IMR-90 (cell line): ENCODE data around the gene HMG20A. TPM values are rescaled to one million over a fixed set of nuclear protein-coding genes. Genes with fewer than 3 reads are reported as not detected.

Experiments
- ATAC-seq: fragments of 200-7000 bp; cut with Tn5 transposase; 2 replicates; pipeline ENCODE4 v1.9.1; 2020; ENCODE audit warnings: low read depth, mild to moderate bottlenecking, moderate library complexity
- BruUV-seq: library from RNA; stranded (reverse); fragments of 400-500 nt; replicated peaks from 2 replicates; lab custom pipeline; 2021; lab: Mats Ljungman, UMichigan
- CTCF ChIA-PET: fragments of 300-600 bp; formaldehyde crosslinking; extraction: SDS; loops from one replicate; lab custom pipeline; 2021; ENCODE audit warnings: antibody characterized with exemption; lab: Yijun Ruan, JAX
- POLR2A ChIA-PET: fragments of 300-600 bp; sonication (Branson Sonifier 250); formaldehyde crosslinking; loops from one replicate; lab custom pipeline; 2022; ENCODE audit warnings: antibody characterized with exemption; ENCODE audit not compliant: unreplicated experiment; lab: Charles Lee
- DNase-seq: peaks from one replicate; pipeline ENCODE4 v3.0.0; 2013
- H2AFZ ChIP-seq: replicated peaks from 2 replicates; pipeline ENCODE3; 2013; ENCODE audit warnings: low read length, mild to moderate bottlenecking; ENCODE audit not compliant: poor library complexity
- H2AK5ac ChIP-seq: 2 replicates; pipeline ENCODE4 v1.6.1; 2013; ENCODE audit warnings: low read depth, low read length, inconsistent platforms
- H2AK9ac ChIP-seq: replicated peaks from 2 replicates; pipeline ENCODE3; 2013; ENCODE audit warnings: mild to moderate bottlenecking, low read depth, low read length, moderate library complexity; ENCODE audit not compliant: poor library complexity
- H2BK120ac ChIP-seq: 2 replicates; pipeline ENCODE4 v1.6.1; 2013; ENCODE audit warnings: low read depth, low read length, inconsistent platforms
- H2BK15ac ChIP-seq: 3 replicates; pipeline ENCODE4 v1.6.1; 2013; ENCODE audit warnings: low read depth, low read length, inconsistent platforms
- H2BK20ac ChIP-seq: 2 replicates; pipeline ENCODE4 v1.6.1; 2013; ENCODE audit warnings: low read depth, mild to moderate bottlenecking, inconsistent platforms, low read length, moderate library complexity
- H2BK5ac ChIP-seq: 2 replicates; pipeline ENCODE4 v1.6.1; 2013; ENCODE audit warnings: mild to moderate bottlenecking, low read depth, low read length, inconsistent platforms; ENCODE audit not compliant: poor library complexity, severe bottlenecking
- H3K14ac ChIP-seq: replicated peaks from 2 replicates; pipeline ENCODE4 v1.6.1; 2013; ENCODE audit warnings: low read depth, low read length, inconsistent platforms
- H3K18ac ChIP-seq: 2 replicates; pipeline ENCODE4 v1.6.1; 2013; ENCODE audit warnings: low read depth, low read length, control low read depth
- H3K23ac ChIP-seq: 2 replicates; pipeline ENCODE4 v1.6.1; 2013; ENCODE audit warnings: low read depth, low read length, inconsistent platforms
- H3K27ac ChIP-seq: 2 replicates; pipeline ENCODE4 v1.5.1; 2013; ENCODE audit warnings: mild to moderate bottlenecking, control low read depth, low read length; ENCODE audit not compliant: insufficient read depth
- H3K27me3 ChIP-seq: 2 replicates; pipeline ENCODE4 v1.6.1; 2013; ENCODE audit warnings: low read length; ENCODE audit not compliant: control insufficient read depth, insufficient read depth
- H3K36me3 ChIP-seq: 2 replicates; pipeline ENCODE4 v1.6.1; 2013; ENCODE audit warnings: low read length, mixed read lengths; ENCODE audit not compliant: control insufficient read depth, insufficient read depth
- H3K4ac ChIP-seq: 2 replicates; pipeline ENCODE4 v1.6.1; 2013; ENCODE audit warnings: low read depth, low read length, inconsistent platforms
- H3K4me1 ChIP-seq: 2 replicates; pipeline ENCODE4 v1.6.1; 2013; ENCODE audit warnings: low read length, mixed read lengths; ENCODE audit not compliant: control insufficient read depth, insufficient read depth
- H3K4me2 ChIP-seq: 2 replicates; pipeline ENCODE4 v1.6.1; 2013; ENCODE audit warnings: low read depth, mild to moderate bottlenecking, control low read depth, low read length, moderate library complexity
- H3K4me3 ChIP-seq: 2 replicates; pipeline ENCODE4 v1.5.1; 2013; ENCODE audit warnings: low read depth, mild to moderate bottlenecking, control low read depth, low read length, moderate library complexity; ENCODE audit not compliant: insufficient read depth
- H3K56ac ChIP-seq: 2 replicates; pipeline ENCODE4 v1.6.1; 2013; ENCODE audit warnings: low read length, inconsistent platforms; ENCODE audit not compliant: insufficient read depth; ENCODE audit errors: extremely low read depth
- H3K79me1 ChIP-seq, 2 experiments: 2 replicates each; pipeline ENCODE4 v1.6.1; 2013; ENCODE audit warnings: low read length in 2 of 2, inconsistent platforms in 1 of 2, low read depth in 1 of 2
- H3K9ac ChIP-seq: 2 replicates; pipeline ENCODE4 v1.6.1; 2013; ENCODE audit warnings: low read depth, low read length, control low read depth
- H3K9me1 ChIP-seq: 2 replicates; pipeline ENCODE4 v1.6.1; 2013; ENCODE audit warnings: low read length, inconsistent platforms; ENCODE audit not compliant: insufficient read depth
- H3K9me3 ChIP-seq: 2 replicates; pipeline ENCODE4 v1.6.1; 2013; ENCODE audit warnings: low read length; ENCODE audit not compliant: control insufficient read depth, insufficient read depth
- H4K20me1 ChIP-seq: 2 replicates; pipeline ENCODE4 v1.6.1; 2013; ENCODE audit warnings: low read length, inconsistent platforms; ENCODE audit not compliant: insufficient read depth
- H4K5ac ChIP-seq: 2 replicates; pipeline ENCODE4 v1.6.1; 2013; ENCODE audit warnings: mild to moderate bottlenecking, low read depth, low read length, control low read depth
- H4K8ac ChIP-seq, 2 experiments: 2 replicates each; pipeline ENCODE4 v1.6.1; 2013; ENCODE audit warnings: low read depth in 2 of 2, low read length in 2 of 2, control low read depth in 1 of 2, inconsistent platforms in 1 of 2
- H4K91ac ChIP-seq: 2 replicates; pipeline ENCODE4 v1.6.1; 2013; ENCODE audit warnings: low read depth, low read length, inconsistent platforms; ENCODE audit not compliant: insufficient read depth
- BHLHE40 ChIP-seq: fragments of 150-350 bp; IDR thresholded peaks from 2 replicates; pipeline ENCODE4 v1.6.1; 2016; ENCODE audit warnings: mild to moderate bottlenecking, low read depth, low read length
- CEBPB ChIP-seq: IDR thresholded peaks from 2 replicates; pipeline ENCODE4 v1.6.1; 2012; ENCODE audit warnings: low read depth, low read length, improper control_type of control experiment
- CHD1 ChIP-seq: IDR thresholded peaks from 2 replicates; pipeline ENCODE4 v1.6.1; 2012; ENCODE audit warnings: low read depth, low read length, improper control_type of control experiment
- CTCF ChIP-seq: conservative IDR thresholded peaks from 2 replicates; pipeline ENCODE4 v1.5.1; 2012; ENCODE audit warnings: mild to moderate bottlenecking, low read depth, low read length, improper control_type of control experiment
- ELK1 ChIP-seq: fragments of 150-350 bp; IDR thresholded peaks from 2 replicates; pipeline ENCODE4 v1.6.1; 2016; ENCODE audit warnings: low read depth, mild to moderate bottlenecking, low read length, moderate library complexity, borderline replicate concordance
- FOS ChIP-seq: fragments of 150-350 bp; IDR thresholded peaks from 2 replicates; pipeline ENCODE4 v1.6.1; 2016; ENCODE audit warnings: low read depth, low read length
- MAFK ChIP-seq: IDR thresholded peaks from 2 replicates; pipeline ENCODE4 v1.6.1; 2012; ENCODE audit warnings: low read depth, low read length, improper control_type of control experiment
- MAZ ChIP-seq: IDR thresholded peaks from 2 replicates; pipeline ENCODE4 v1.6.1; 2012; ENCODE audit warnings: low read depth, mild to moderate bottlenecking, low read length, improper control_type of control experiment, moderate library complexity, borderline replicate concordance
- MXI1 ChIP-seq: IDR thresholded peaks from 2 replicates; pipeline ENCODE4 v1.6.1; 2012; ENCODE audit warnings: low read depth, mild to moderate bottlenecking, low read length, moderate library complexity, borderline replicate concordance
- NFE2L2 ChIP-seq: fragments of 150-350 bp; IDR thresholded peaks from 2 replicates; pipeline ENCODE4 v1.6.1; 2016; ENCODE audit warnings: low read depth, mild to moderate bottlenecking, low read length
- POLR2A ChIP-seq: IDR thresholded peaks from 2 replicates; pipeline ENCODE4 v1.6.1; 2012; ENCODE audit warnings: mild to moderate bottlenecking, low read depth, low read length
- RAD21 ChIP-seq: IDR thresholded peaks from 2 replicates; pipeline ENCODE4 v1.6.1; 2012; ENCODE audit warnings: low read length, improper control_type of control experiment
- RCOR1 ChIP-seq: IDR thresholded peaks from 2 replicates; pipeline ENCODE4 v1.6.1; 2012; ENCODE audit warnings: mild to moderate bottlenecking, low read length, improper control_type of control experiment; ENCODE audit not compliant: insufficient replicate concordance
- RFX5 ChIP-seq: IDR thresholded peaks from 2 replicates; pipeline ENCODE4 v1.8.0; 2012; ENCODE audit warnings: low read depth, mild to moderate bottlenecking, low read length, moderate library complexity
- SMC3 ChIP-seq: fragments of 150-350 bp; IDR thresholded peaks from 2 replicates; pipeline ENCODE4 v1.6.1; 2016; ENCODE audit warnings: low read depth, mild to moderate bottlenecking, antibody characterized with exemption, low read length, moderate library complexity
- USF2 ChIP-seq: fragments of 150-350 bp; IDR thresholded peaks from 2 replicates; pipeline ENCODE4 v1.6.1; 2017; ENCODE audit warnings: mild to moderate bottlenecking, antibody characterized with exemption, low read length, low read depth
- WGBS, 2 experiments: methylation state at CpG; one replicate each; pipeline versions ENCODE4 v1.1.5 to v1.1.7; 2013; ENCODE audit warnings: missing lambda C conversion rate in 2 of 2; ENCODE audit not compliant: insufficient read length in 1 of 2; ENCODE audit errors: extremely low coverage in 2 of 2; 5-methylcytosine and 5-hydroxymethylcytosine counted together
- dilution Hi-C: fragments of 300-500 bp; cut with HindIII; formaldehyde crosslinking; loops from one replicate; pipeline ENCODE4 v1.14.3; 2018; ENCODE audit warnings: low sequenced_read_pairs; ENCODE audit not compliant: unreplicated experiment
- in situ Hi-C: fragments of 300-500 bp; cut with MboI; formaldehyde crosslinking; loops from 3 replicates; pipeline ENCODE4 v1.14.3; 2019; ENCODE audit warnings: low sequenced_read_pairs, inconsistent platforms, mixed read lengths
- intact Hi-C: fragments of 100-400 bp; cut with micrococcal nuclease; formaldehyde crosslinking; loops from 2 replicates; pipeline ENCODE4 v1.10.0; 2022
- polyA plus RNA-seq, 3 experiments: library from polyadenylated mRNA; depleted of rRNA; stranded (reverse); fragments of >200 nt; gene quantifications; 2 replicates each; pipeline ENCODE4 v1.2.3, GENCODE V29; 2012; ENCODE audit warnings: low replicate concordance in 1 of 3
- total RNA-seq: library from RNA; depleted of rRNA; stranded (reverse); fragments of >200 nt; gene quantifications from 2 replicates; pipeline ENCODE4 v1.2.3, GENCODE V29; 2012

Gene HMG20A
- total and polyA plus RNA-seq, 2 of the 4 experiments (the other 2 are of a cell fraction), result 22.3 to 25.3 TPM

GRCh38 chr15:77414789-77415442 is 5.8 kb upstream of the HMG20A start:
- no peak overlapping the region for H2BK15ac ChIP-seq
- H2BK20ac ChIP-seq, result no peak overlapping the region
- ChIA-PET POLR2A (no interaction called here), CTCF (no interaction called here)
- no peak overlapping the region for H3K4me3 ChIP-seq
- H3K4me1 ChIP-seq, result peaks cover 14% of the 10 kb centered on the region
- no peak overlapping the region for H4K5ac ChIP-seq
- no peak overlapping the region for H3K14ac ChIP-seq
- no peak overlapping the region for H2BK5ac ChIP-seq
- in situ Hi-C loops (no loop called here), intact Hi-C loops (no loop called here), dilution Hi-C loops (no loop called here)
- H3K56ac ChIP-seq, result no peak overlapping the region
- H3K9me1 ChIP-seq, result peaks cover 14% of the 10 kb centered on the region
- no peak for TF ChIP-seq ELK1
- no peak for TF ChIP-seq CTCF
- TF ChIP-seq POLR2A, result no peak
- TF ChIP-seq BHLHE40, result no peak
- TF ChIP-seq MAFK, result no peak
- TF ChIP-seq MXI1, result no peak
- no peak for TF ChIP-seq RCOR1
- no peak for TF ChIP-seq USF2
- TF ChIP-seq MAZ, result no peak
- TF ChIP-seq RAD21, result no peak
- no peak for TF ChIP-seq CEBPB
- no peak for TF ChIP-seq SMC3
- TF ChIP-seq NFE2L2, result no peak
- no peak for TF ChIP-seq RFX5
- TF ChIP-seq FOS, result no peak
- no peak for TF ChIP-seq CHD1
- DNase-seq, result no peak
- no TSS peak for BruUV-seq
- no peak overlapping the region for H3K18ac ChIP-seq
- WGBS, 2 experiments, result no CpG with 5 or more reads among the region's 2 CpGs
- no peak overlapping the region for H2BK120ac ChIP-seq
- ATAC-seq, result no peak
- H3K4ac ChIP-seq, result no peak overlapping the region
- H3K36me3 ChIP-seq, result no peaks in the 10 kb centered on the region
- H4K20me1 ChIP-seq, result peaks cover 81% of the 10 kb centered on the region
- no peak overlapping the region for H3K9ac ChIP-seq
- H3K27me3 ChIP-seq, result no peaks in the 10 kb centered on the region
- no peak overlapping the region for H3K4me2 ChIP-seq
- H3K9me3 ChIP-seq, result no peaks in the 10 kb centered on the region
- no peak overlapping the region for H2AFZ ChIP-seq
- H3K23ac ChIP-seq, result peak overlapping the region; percentile 7; the same call in 1 of the 2 replicates
- no peak overlapping the region for H2AK5ac ChIP-seq
- H3K79me1 ChIP-seq, result peaks cover 13 to 78% of the 10 kb centered on the region in 2 experiments; a peak in 3 of 4 replicates
- H4K8ac ChIP-seq, result no peak overlapping the region
- H4K91ac ChIP-seq, result no peak overlapping the region
- no peak overlapping the region for H2AK9ac ChIP-seq
- H3K27ac ChIP-seq, result no peak overlapping the region
